Fibroblast of mammary gland (primary cell): Measurements from ENCODE around the gene KATNAL1.

ENCODE experiments used
- DNase-seq: peaks from one replicate; pipeline ENCODE4 v3.0.0-alpha.2; 2010; ENCODE audit warnings: low read depth
- H3K4me3 ChIP-seq: 2 replicates; pipeline ENCODE4 v1.5.1; 2011; ENCODE audit warnings: low read depth, mild to moderate bottlenecking, low read length, moderate library complexity; ENCODE audit not compliant: control insufficient read depth
- CTCF ChIP-seq: conservative IDR thresholded peaks from 2 replicates; pipeline ENCODE4 v1.5.1; 2011; ENCODE audit warnings: low read depth, low read length, inconsistent platforms; ENCODE audit not compliant: control insufficient read depth, insufficient read depth

Gene KATNAL1

GRCh38 chr13:30352121-30352520, 44.8 kb upstream of the KATNAL1 start:
- TF ChIP-seq CTCF, result no peak
- DNase-seq, result no peak

GRCh38 chr13:30346789-30347167, 39.4 kb upstream of the KATNAL1 start:
- no peak overlapping the region for H3K4me3 ChIP-seq
- no peak for TF ChIP-seq CTCF
- DNase-seq, result no peak

More at GRCh38 chr13:30352121-30352520, 44.8 kb upstream of the KATNAL1 start:
- H3K4me3 ChIP-seq, result no peak overlapping the region

- DNase-seq, result no peak
- TF ChIP-seq CTCF, result no peak
- H3K4me3 ChIP-seq, result no peak overlapping the region
Observed at GRCh38 chr13:30346153-30346788, 38.9 kb upstream of the KATNAL1 start.

GRCh38 chr13:30345426-30346100, 38.2 kb upstream of the KATNAL1 start:
- no peak for DNase-seq
- TF ChIP-seq CTCF, result no peak

GRCh38 chr13:30341815-30342570, 34.6 kb upstream of the KATNAL1 start:
- no peak overlapping the region for H3K4me3 ChIP-seq
- peak; percentile 95 for DNase-seq
- no peak for TF ChIP-seq CTCF

More at GRCh38 chr13:30345426-30346100, 38.2 kb upstream of the KATNAL1 start:
- no peak overlapping the region for H3K4me3 ChIP-seq

- DNase-seq, result peak; percentile 95
- peak overlapping the region; percentile 11 for H3K4me3 ChIP-seq
- no peak for TF ChIP-seq CTCF
Observed at GRCh38 chr13:30340331-30341250, 33.2 kb upstream of the KATNAL1 start.
